GM19193 (cell line): Measurements from ENCODE around the gene TRPM7.

Experiments
- POLR2A ChIP-seq: IDR thresholded peaks from 4 replicates; pipeline ENCODE4 v1.6.1; 2011; ENCODE audit not compliant: insufficient read depth, insufficient read length; ENCODE audit errors: extremely low read depth

TRPM7 gene

GRCh38 chr15:50686469-50687301 lies at the start of gene TRPM7:
Gene TRPM7 (minus strand): TSS chr15:50686797. CDS start chr15:50686533, 264 bp downstream.
- peak; percentile 95 for TF ChIP-seq POLR2A

GRCh38 chr15:50735156-50735555 lies 48.6 kb upstream of the TRPM7 start:
- TF ChIP-seq POLR2A, result no peak

GRCh38 chr15:50726315-50726714 lies 39.7 kb upstream of the TRPM7 start:
- no peak for TF ChIP-seq POLR2A

- TF ChIP-seq POLR2A, result no peak
These were observed 32.1 kb upstream of the TRPM7 start for GRCh38 chr15:50718700-50719125.

GRCh38 chr15:50712018-50712417 lies 25.4 kb upstream of the TRPM7 start:
- no peak for TF ChIP-seq POLR2A

GRCh38 chr15:50710585-50710984 lies 24.0 kb upstream of the TRPM7 start:
- TF ChIP-seq POLR2A, result no peak

GRCh38 chr15:50707878-50708427 lies 21.4 kb upstream of the TRPM7 start:
- no peak for TF ChIP-seq POLR2A

- no peak for TF ChIP-seq POLR2A
These were observed 16.3 kb upstream of the TRPM7 start for GRCh38 chr15:50702762-50703334.

- no peak for TF ChIP-seq POLR2A
These were observed 11.5 kb upstream of the TRPM7 start for GRCh38 chr15:50698101-50698500.

GRCh38 chr15:50697109-50697797 lies 10.7 kb upstream of the TRPM7 start:
- TF ChIP-seq POLR2A, result no peak

GRCh38 chr15:50687302-50687902 lies 805 bp upstream of the TRPM7 start:
- no peak for TF ChIP-seq POLR2A

- TF ChIP-seq POLR2A, result no peak
These were observed 575 bp downstream of the TRPM7 start for GRCh38 chr15:50685976-50686468.

- no peak for TF ChIP-seq POLR2A
These were observed 1.2 kb downstream of the TRPM7 start for GRCh38 chr15:50685191-50685975.

GRCh38 chr15:50681467-50681866 lies 5.1 kb downstream of the TRPM7 start:
- TF ChIP-seq POLR2A, result no peak

GRCh38 chr15:50676799-50677483 lies 9.7 kb downstream of the TRPM7 start:
- no peak for TF ChIP-seq POLR2A
